ENCODE measurements around the gene DOCK2. TPM values are rescaled to one million over a fixed set of nuclear protein-coding genes. Genes with fewer than 3 reads are reported as not detected.

Gene DOCK2
- polyA plus RNA-seq, 1 experiment = 1.6 TPM

- ChIA-PET POLR2A (no interaction called here), CTCF (interaction anchor here (2.2 to 4.1 kb wide), 2 partner anchors 25 to 253 kb away, joined by 5 to 14 read pairs; partner anchors contain the start of gene INSYN2B)
- Histone ChIP-seq H3K9me3 (ENCODE audit: control insufficient read depth, insufficient read depth, low read length) (no peaks in the 10 kb centered on the region), H3K27me3 (ENCODE audit: control insufficient read depth, insufficient read depth, low read length) (no peaks in the 10 kb centered on the region), H3K4me3 (ENCODE audit: low read depth, low read length) (no peak overlapping the region), H3K27ac (ENCODE audit: low read depth, low read length) (no peak overlapping the region)
- TF ChIP-seq CTCF (IDR thresholded peaks at IDR 0.05; ENCODE audit: low read depth, low read length) = no peak
- DNase-seq (ENCODE audit: low read depth, low spot score) = no peak
These were observed 317.7 kb downstream of the DOCK2 start for GRCh38 chr5:169954786-169955185.

- H3K9me3 ChIP-seq (ENCODE audit: control insufficient read depth, insufficient read depth, low read length) = no peaks in the 10 kb centered on the region
- H3K27me3 ChIP-seq (ENCODE audit: control insufficient read depth, insufficient read depth, low read length) = no peaks in the 10 kb centered on the region
- no peak for DNase-seq (ENCODE audit: low read depth, low spot score)
- TF ChIP-seq CTCF (IDR thresholded peaks at IDR 0.05; ENCODE audit: low read depth, low read length) = no peak
- ChIA-PET POLR2A (interaction anchor here (0.7 to 1.4 kb wide), 2 partner anchors 8 to 10 kb away, joined by 3 to 5 read pairs; no protein-coding TSS in a partner anchor), CTCF (interaction anchor here (0.6 to 4.1 kb wide), 2 partner anchors 16 to 24 kb away, joined by 3 to 14 read pairs; partner anchors contain the start of gene INSYN2B)
- no peak overlapping the region for H3K27ac ChIP-seq (ENCODE audit: low read depth, low read length)
- H3K4me3 ChIP-seq (ENCODE audit: low read depth, low read length) = no peak overlapping the region
These were observed 319.1 kb downstream of the DOCK2 start for GRCh38 chr5:169956126-169956525.

- ChIA-PET CTCF (interaction anchor here (4.1 kb wide), 1 partner anchor 23 kb away, joined by 14 read pairs; the partner anchor contains the start of gene INSYN2B), POLR2A (interaction anchor here (1.4 kb wide), 1 partner anchor 11 kb away, joined by 3 read pairs; no protein-coding TSS in a partner anchor)
- no peak overlapping the region for H3K27ac ChIP-seq (ENCODE audit: low read depth, low read length)
- no peaks in the 10 kb centered on the region for H3K9me3 ChIP-seq (ENCODE audit: control insufficient read depth, insufficient read depth, low read length)
- no peak for DNase-seq (ENCODE audit: low read depth, low spot score)
- H3K27me3 ChIP-seq (ENCODE audit: control insufficient read depth, insufficient read depth, low read length) = no peaks in the 10 kb centered on the region
- TF ChIP-seq CTCF (IDR thresholded peaks at IDR 0.05; ENCODE audit: low read depth, low read length) = no peak
- H3K4me3 ChIP-seq (ENCODE audit: low read depth, low read length) = no peak overlapping the region
These were observed 319.7 kb downstream of the DOCK2 start for GRCh38 chr5:169956756-169957155.

GRCh38 chr5:169958278-169958677, 321.2 kb downstream of the DOCK2 start:
- H3K4me3 ChIP-seq (ENCODE audit: low read depth, low read length) = no peak overlapping the region
- ChIA-PET CTCF (interaction anchor here (0.7 to 1.8 kb wide), 2 partner anchors 18 to 22 kb away, joined by 4 to 9 read pairs; partner anchors contain the start of gene INSYN2B), POLR2A (interaction anchor here (0.7 kb wide), 1 partner anchor 8 kb away, joined by 4 read pairs; no protein-coding TSS in a partner anchor)
- no peak for TF ChIP-seq CTCF (IDR thresholded peaks at IDR 0.05; ENCODE audit: low read depth, low read length)
- no peak for DNase-seq (ENCODE audit: low read depth, low spot score)
- no peak overlapping the region for H3K27ac ChIP-seq (ENCODE audit: low read depth, low read length)
- H3K27me3 ChIP-seq (ENCODE audit: control insufficient read depth, insufficient read depth, low read length) = no peaks in the 10 kb centered on the region
- H3K9me3 ChIP-seq (ENCODE audit: control insufficient read depth, insufficient read depth, low read length) = no peaks in the 10 kb centered on the region

GRCh38 chr5:169960659-169961058, 323.6 kb downstream of the DOCK2 start:
- no peak for DNase-seq (ENCODE audit: low read depth, low spot score)
- Histone ChIP-seq H3K4me3 (ENCODE audit: low read depth, low read length) (no peak overlapping the region), H3K9me3 (ENCODE audit: control insufficient read depth, insufficient read depth, low read length) (no peaks in the 10 kb centered on the region), H3K27me3 (ENCODE audit: control insufficient read depth, insufficient read depth, low read length) (no peaks in the 10 kb centered on the region), H3K27ac (ENCODE audit: low read depth, low read length) (no peak overlapping the region)
- ChIA-PET CTCF (no interaction called here), POLR2A (no interaction called here)
- TF ChIP-seq CTCF (IDR thresholded peaks at IDR 0.05; ENCODE audit: low read depth, low read length) = no peak

All from AG04450 (cell line).